Gastroesophageal sphincter (tissue), 4 donors: Measurements from ENCODE around the gene HNRNPH2. TPM values are rescaled to one million over a fixed set of nuclear protein-coding genes. Genes with fewer than 3 reads are reported as not detected.

Experiments used
- ATAC-seq: fragments of 150-250 bp; one replicate; pipeline ENCODE4 v1.9.1; 2016; ENCODE audit warnings: mild to moderate bottlenecking, moderate library complexity
- H3K27ac ChIP-seq, 4 donors: fragments of 200-600 bp; sonication (generic) in 3 of 4; 1 replicate in 3 of 4; 2 replicates in 1 of 4; pipeline ENCODE4 v1.5.1; 2016 to 2019
- H3K27me3 ChIP-seq: fragments of 200-600 bp; sonication (generic); one replicate; pipeline ENCODE4 v1.5.1; 2019
- H3K36me3 ChIP-seq, 2 donors: fragments of 200-600 bp; sonication (generic); one replicate each; pipeline ENCODE4 v1.5.1; 2019; ENCODE audit warnings: control low read depth in 1 of 2
- H3K4me1 ChIP-seq, 3 donors: fragments of 200-600 bp; sonication (generic); 1 replicate in 2 of 3; 2 replicates in 1 of 3; pipeline ENCODE4 v1.5.1; 2016 to 2019; ENCODE audit warnings: control low read depth in 2 of 3
- H3K4me3 ChIP-seq, 2 donors: fragments of 200-600 bp; sonication (generic); one replicate each; pipeline ENCODE4 v1.5.1; 2019; ENCODE audit warnings: mild to moderate bottlenecking in 1 of 2, moderate library complexity in 1 of 2
- H3K9me3 ChIP-seq, 3 donors: fragments of 200-600 bp; sonication (generic); one replicate each; pipeline ENCODE4 v1.5.1; 2017 to 2019; ENCODE audit warnings: control low read depth in 2 of 3
- CTCF ChIP-seq, 4 experiments: fragments of 200-600 bp in 2 of 4; fragments of 450-650 bp in 2 of 4; sonication (generic) in 1 of 4; IDR thresholded peaks; one replicate each; pipeline ENCODE4 v1.5.1; 2017 to 2019; ENCODE audit warnings: antibody characterized with exemption in 4 of 4, mild to moderate bottlenecking in 2 of 4, moderate library complexity in 2 of 4
- EP300 ChIP-seq: sonication (generic); formaldehyde crosslinking; IDR thresholded peaks from one replicate; pipeline ENCODE4 v1.6.1; 2017; ENCODE audit warnings: antibody characterized with exemption, mild to moderate bottlenecking
- POLR2A ChIP-seq, 2 donors: fragments of 450-650 bp; IDR thresholded peaks; one replicate each; pipeline ENCODE4 v1.6.1; 2017; ENCODE audit warnings: antibody characterized with exemption in 2 of 2, mild to moderate bottlenecking in 2 of 2, moderate library complexity in 1 of 2
- POLR2AphosphoS5 ChIP-seq: sonication (generic); formaldehyde crosslinking; IDR thresholded peaks from one replicate; pipeline ENCODE4 v1.6.1; 2017; ENCODE audit warnings: antibody characterized with exemption
- WGBS, 2 donors: methylation state at CpG; one replicate each; pipeline ENCODE4 v1.1.5; 2018; ENCODE audit warnings: low coverage in 1 of 2; 5-methylcytosine and 5-hydroxymethylcytosine counted together
- total RNA-seq, 4 donors: library from RNA; depleted of rRNA; stranded (reverse); fragments of >200 nt; gene quantifications; one replicate each; pipeline ENCODE4 v1.1.0, GENCODE V29; 2016

Gene HNRNPH2
- total RNA-seq, 4 donors from 2014 or later = 38.8 to 66.6 (median 62.1) TPM

GRCh38 chrX:101419489-101419888 is 11.5 kb downstream of the HNRNPH2 start:
- no peak for ATAC-seq
- WGBS, 2 donors = 41 to 83% methylated on average over 2 of the region's 2 CpGs
- Histone ChIP-seq H3K4me1 (peaks cover 0 to 49% (median 0%) of the 10 kb centered on the region in 3 donors), H3K9me3 (no peaks in the 10 kb centered on the region), H3K36me3 (peaks cover 0 to 21% of the 10 kb centered on the region in 2 donors), H3K27ac (peak overlapping the region in 2 of 4 donors; percentile 90 to 93), H3K4me3 (no peak overlapping the region), H3K27me3 (no peaks in the 10 kb centered on the region)
- no peak for TF ChIP-seq EP300
- TF ChIP-seq POLR2AphosphoS5 = no peak
- no peak for TF ChIP-seq CTCF (IDR thresholded peaks at IDR 0.05)
- no peak for TF ChIP-seq POLR2A (IDR thresholded peaks at IDR 0.05)

GRCh38 chrX:101427954-101428353 is 19.9 kb downstream of the HNRNPH2 start:
- WGBS, 2 donors = 82 to 91% methylated on average over 2 of the region's 2 CpGs
- Histone ChIP-seq H3K36me3 (peaks cover 0 to 66% of the 10 kb centered on the region in 2 donors), H3K9me3 (no peaks in the 10 kb centered on the region)

GRCh38 chrX:101429934-101430333 is 21.9 kb downstream of the HNRNPH2 start:
- H3K9me3 ChIP-seq = no peaks in the 10 kb centered on the region
- ATAC-seq = no peak
- no peak overlapping the region for H3K4me3 ChIP-seq
- no peaks in the 10 kb centered on the region for H3K27me3 ChIP-seq
- WGBS, 2 donors = 88% methylated on average over 1 of the region's 1 CpG; no CpG with 5 or more reads in 1 of the 2 donors
- no peak overlapping the region for H3K27ac ChIP-seq
- peaks cover 0 to 49% of the 10 kb centered on the region in 2 donors for H3K36me3 ChIP-seq
- no peaks in the 10 kb centered on the region for H3K4me1 ChIP-seq
- TF ChIP-seq EP300 (no peak), POLR2AphosphoS5 (no peak), POLR2A (IDR thresholded peaks at IDR 0.05) (no peak), CTCF (IDR thresholded peaks at IDR 0.05) (no peak)

More at GRCh38 chrX:101427954-101428353, 19.9 kb downstream of the HNRNPH2 start:
- H3K4me3 ChIP-seq = no peak overlapping the region
- no peaks in the 10 kb centered on the region for H3K27me3 ChIP-seq
- H3K4me1 ChIP-seq = no peaks in the 10 kb centered on the region
- ATAC-seq = no peak
- no peak for TF ChIP-seq CTCF (IDR thresholded peaks at IDR 0.05)
- TF ChIP-seq POLR2AphosphoS5 = no peak
- no peak for TF ChIP-seq POLR2A (IDR thresholded peaks at IDR 0.05)
- H3K27ac ChIP-seq = no peak overlapping the region

GRCh38 chrX:101430457-101431078 is 22.5 kb downstream of the HNRNPH2 start:
- H3K4me3 ChIP-seq = no peak overlapping the region
- 80 to 86% methylated on average over 1 to 2 of the region's 2 CpGs for WGBS, 2 donors
- H3K27me3 ChIP-seq = no peaks in the 10 kb centered on the region
- H3K27ac ChIP-seq = no peak overlapping the region
- H3K36me3 ChIP-seq = peaks cover 0 to 45% of the 10 kb centered on the region in 2 donors
- TF ChIP-seq CTCF (IDR thresholded peaks at IDR 0.05) = no peak
- no peak for TF ChIP-seq POLR2A (IDR thresholded peaks at IDR 0.05)
- TF ChIP-seq POLR2AphosphoS5 = no peak
- no peak for TF ChIP-seq EP300
- H3K4me1 ChIP-seq = no peaks in the 10 kb centered on the region
- no peaks in the 10 kb centered on the region for H3K9me3 ChIP-seq
- ATAC-seq = no peak

- H3K27me3 ChIP-seq = no peaks in the 10 kb centered on the region
- no peaks in the 10 kb centered on the region for H3K9me3 ChIP-seq
- H3K36me3 ChIP-seq = peaks cover 0 to 39% of the 10 kb centered on the region in 2 donors
- WGBS, 2 donors = 89% methylated on average over 2 of the region's 2 CpGs; no CpG with 5 or more reads in 1 of the 2 donors
- H3K27ac ChIP-seq = no peak overlapping the region
- TF ChIP-seq CTCF (IDR thresholded peaks at IDR 0.05) = no peak
- no peak for TF ChIP-seq POLR2AphosphoS5
- TF ChIP-seq POLR2A (IDR thresholded peaks at IDR 0.05) = no peak
- H3K4me3 ChIP-seq = no peak overlapping the region
- no peak for ATAC-seq
- H3K4me1 ChIP-seq = no peaks in the 10 kb centered on the region
Observed at GRCh38 chrX:101442085-101442484, 34.1 kb downstream of the HNRNPH2 start.
